Measurements from ENCODE around the gene AFP.
A peak's percentile ranks its signal among the peaks of the same experiment; 100 is the strongest.

The AFP gene

DNA sequence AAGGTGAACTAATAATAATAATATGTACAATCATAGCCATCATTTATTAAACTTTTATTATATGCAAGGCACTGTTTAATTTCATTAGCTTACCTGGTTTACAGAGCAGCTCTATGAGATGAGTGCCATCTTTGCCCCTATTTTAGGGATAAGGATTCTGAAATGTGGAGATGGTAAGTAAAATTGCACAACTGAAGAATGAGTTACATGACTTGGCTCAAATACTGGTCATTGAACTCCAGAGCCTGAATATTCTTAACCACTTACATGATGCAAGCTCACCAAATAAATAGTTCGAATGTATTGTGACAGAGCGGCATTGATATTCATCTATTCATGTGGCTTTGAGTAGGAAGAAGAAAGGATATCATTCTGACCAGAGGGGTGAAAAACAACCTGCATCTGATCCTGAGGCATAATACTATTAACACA, 20.2 kb upstream of the AFP start:
- DNase-seq = no peak

DNA sequence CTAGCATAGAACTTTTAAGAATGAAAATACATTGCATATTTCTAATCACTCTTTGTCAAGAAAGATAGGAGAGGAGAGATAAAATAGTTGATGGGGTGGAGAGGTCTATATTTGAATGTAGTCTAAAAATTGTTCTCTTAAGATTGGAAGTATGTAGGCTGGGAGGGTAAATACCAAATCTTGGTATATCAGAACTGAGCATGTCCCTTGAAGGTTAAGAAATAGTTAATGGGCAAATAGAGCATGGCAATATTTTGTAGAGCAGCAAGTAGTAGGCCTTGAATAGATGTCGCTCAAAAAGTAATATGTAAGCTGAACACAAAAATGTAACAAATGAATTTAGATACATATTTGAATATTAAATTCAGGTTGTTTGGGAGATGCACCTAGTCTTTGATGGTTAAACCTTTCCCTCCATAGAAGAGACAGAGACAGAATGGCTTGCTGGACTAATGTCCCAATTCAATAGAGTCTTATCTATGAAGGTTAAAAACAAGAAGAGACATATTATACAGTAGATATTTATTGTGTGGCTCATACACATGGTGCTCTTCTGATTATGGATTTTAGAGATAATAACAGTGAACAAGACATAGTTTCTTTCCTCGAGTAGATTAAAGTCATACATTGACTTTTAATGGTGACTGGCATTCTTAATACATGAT, 19.5 kb upstream of the AFP start:
- no peak for DNase-seq

DNA sequence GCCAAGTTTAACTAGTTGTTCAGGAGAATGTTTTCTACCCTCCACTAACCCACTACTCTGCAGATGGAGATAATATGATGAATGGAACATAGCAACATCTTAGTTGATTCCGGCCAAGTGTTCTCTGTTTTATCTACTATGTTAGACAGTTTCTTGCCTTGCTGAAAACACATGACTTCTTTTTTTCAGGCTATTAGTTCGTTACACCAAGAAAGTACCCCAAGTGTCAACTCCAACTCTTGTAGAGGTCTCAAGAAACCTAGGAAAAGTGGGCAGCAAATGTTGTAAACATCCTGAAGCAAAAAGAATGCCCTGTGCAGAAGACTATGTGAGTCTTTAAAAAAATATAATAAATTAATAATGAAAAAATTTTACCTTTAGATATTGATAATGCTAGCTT, 18.7 kb upstream of the AFP start:
- DNase-seq = no peak

- no peak for DNase-seq
Observed at GRCh38 chr4:73417973-73418372, 18.0 kb upstream of the AFP start.

GRCh38 chr4:73418677-73419076, 17.3 kb upstream of the AFP start:
- no peak for DNase-seq

- DNase-seq = no peak
Observed at GRCh38 chr4:73419106-73420038, 16.6 kb upstream of the AFP start.

GRCh38 chr4:73420615-73421014, 15.4 kb upstream of the AFP start:
- DNase-seq = no peak

GRCh38 chr4:73421708-73422457, 14.1 kb upstream of the AFP start:
- no peak for DNase-seq

DNA sequence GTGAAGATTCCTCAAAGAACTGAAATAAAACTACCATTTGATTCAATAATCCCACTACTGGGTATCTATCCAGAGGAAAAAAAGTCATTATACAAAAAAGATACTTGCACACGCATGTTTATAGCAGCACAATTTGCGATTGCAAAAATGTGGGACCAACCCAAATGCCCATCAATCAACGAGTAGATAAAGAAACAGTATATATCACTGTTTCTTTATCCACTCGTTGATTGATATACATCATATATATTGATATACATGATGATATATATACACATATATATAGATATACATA, 13.6 kb upstream of the AFP start:
- DNase-seq = no peak

DNA sequence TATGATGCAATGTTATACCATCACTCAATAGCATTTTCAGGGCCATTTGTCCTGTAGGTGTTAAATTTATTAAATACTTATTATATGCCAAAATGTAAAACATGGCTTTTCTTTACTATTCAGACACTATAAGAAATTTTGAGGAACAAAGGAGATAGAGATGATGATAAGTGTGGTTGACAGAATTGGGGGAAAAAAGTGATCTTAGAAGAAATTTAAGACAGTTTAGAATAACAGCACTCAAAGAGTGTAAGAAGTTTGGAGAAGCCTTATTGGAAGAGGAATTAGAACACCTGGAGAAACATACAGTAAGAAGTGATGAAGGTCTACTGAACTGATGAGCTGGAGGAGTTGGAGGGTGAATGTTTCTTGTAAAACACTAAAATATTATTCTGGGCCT, 12.8 kb upstream of the AFP start:
- DNase-seq = no peak

DNA sequence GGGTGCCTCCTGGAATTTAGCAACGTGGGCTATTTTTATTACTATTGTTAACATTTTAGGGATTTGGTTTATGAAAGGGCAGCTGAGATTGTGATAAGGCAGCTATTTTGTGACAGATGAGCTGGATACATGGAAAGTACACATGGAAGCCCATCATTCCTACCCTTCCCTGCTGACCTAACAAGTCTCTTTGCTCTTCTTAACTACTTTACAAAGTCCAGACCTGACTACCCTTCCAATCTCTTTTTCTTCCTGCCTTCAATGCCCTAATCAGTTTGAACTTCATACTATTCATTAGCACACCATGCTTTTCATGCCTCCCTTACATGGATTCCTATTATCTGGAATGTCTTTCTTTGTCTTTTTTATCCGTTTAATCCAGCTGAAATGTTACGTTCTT, 9.4 kb upstream of the AFP start:
- no peak for DNase-seq

DNA sequence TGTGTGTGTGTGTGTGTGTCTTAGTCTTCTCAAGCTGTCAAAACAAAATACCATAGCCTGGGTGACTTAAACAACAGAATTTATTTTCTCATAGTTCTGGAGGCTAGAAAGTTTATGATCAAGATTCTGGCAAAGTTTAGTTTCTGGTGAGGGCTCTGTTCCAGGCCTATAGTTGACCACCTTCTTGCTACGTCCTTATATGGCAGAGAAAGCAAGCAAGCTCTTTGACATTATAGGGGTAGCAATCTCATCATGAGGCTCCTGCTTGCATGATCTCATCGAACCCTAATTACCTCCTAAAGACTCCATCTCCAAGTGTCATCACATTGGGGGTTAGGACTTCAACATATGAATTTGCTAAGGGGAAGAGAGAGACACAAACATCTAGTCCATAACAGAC, 6.9 kb upstream of the AFP start:
- no peak for DNase-seq

DNA sequence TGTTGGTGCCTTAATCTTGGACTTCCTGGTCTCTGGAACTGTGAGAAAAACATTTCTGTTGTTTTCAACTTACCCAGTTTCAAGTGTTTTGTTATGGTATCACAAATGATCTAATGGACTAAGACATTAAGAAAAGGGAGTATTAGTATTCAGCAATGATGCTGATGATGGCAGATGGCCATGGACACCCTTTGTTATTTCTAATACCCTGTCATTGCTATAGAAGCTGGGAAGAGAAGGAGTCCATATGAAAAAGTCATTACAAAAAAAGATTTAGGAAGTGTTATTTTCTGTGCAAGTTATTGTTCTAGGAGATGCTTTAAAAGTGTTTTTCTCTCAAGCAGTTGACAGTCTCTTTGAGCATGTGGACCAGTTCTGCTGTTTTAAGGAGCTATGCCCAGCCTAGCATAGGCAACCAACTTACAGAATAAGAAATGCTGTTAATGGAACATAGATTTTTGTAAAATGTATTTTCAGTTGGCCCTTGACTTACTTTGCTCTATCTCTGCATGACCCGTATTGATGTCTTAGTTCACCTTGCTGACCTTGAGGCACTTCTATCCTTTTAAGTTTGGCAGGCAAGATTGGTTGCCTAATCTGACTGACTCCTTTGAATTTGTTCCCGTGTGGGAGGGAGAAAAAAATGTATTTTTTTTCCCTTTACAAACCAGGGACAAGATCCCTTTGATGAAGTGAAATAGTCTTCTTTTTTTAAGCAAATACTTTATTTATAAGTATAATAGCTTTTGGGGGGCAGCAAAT, 6.0 kb upstream of the AFP start:
- no peak for DNase-seq

GRCh38 chr4:73431813-73432168, 4.2 kb upstream of the AFP start:
- DNase-seq = no peak

DNA sequence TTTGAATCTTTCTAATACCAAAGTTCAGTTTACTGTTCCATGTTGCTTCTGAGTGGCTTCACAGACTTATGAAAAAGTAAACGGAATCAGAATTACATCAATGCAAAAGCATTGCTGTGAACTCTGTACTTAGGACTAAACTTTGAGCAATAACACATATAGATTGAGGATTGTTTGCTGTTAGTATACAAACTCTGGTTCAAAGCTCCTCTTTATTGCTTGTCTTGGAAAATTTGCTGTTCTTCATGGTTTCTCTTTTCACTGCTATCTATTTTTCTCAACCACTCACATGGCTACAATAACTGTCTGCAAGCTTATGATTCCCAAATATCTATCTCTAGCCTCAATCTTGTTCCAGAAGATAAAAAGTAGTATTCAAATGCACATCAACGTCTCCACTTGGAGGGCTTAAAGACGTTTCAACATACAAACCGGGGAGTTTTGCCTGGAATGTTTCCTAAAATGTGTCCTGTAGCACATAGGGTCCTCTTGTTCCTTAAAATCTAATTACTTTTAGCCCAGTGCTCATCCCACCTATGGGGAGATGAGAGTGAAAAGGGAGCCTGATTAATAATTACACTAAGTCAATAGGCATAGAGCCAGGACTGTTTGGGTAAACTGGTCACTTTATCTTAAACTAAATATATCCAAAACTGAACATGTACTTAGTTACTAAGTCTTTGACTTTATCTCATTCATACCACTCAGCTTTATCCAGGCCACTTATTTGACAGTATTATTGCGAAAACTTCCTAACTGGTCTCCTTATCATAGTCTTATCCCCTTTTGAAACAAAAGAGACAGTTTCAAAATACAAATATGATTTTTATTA, 3.6 kb upstream of the AFP start:
- no peak for DNase-seq

- DNase-seq = no peak
Observed at GRCh38 chr4:73433140-73433539, 2.9 kb upstream of the AFP start.

DNA sequence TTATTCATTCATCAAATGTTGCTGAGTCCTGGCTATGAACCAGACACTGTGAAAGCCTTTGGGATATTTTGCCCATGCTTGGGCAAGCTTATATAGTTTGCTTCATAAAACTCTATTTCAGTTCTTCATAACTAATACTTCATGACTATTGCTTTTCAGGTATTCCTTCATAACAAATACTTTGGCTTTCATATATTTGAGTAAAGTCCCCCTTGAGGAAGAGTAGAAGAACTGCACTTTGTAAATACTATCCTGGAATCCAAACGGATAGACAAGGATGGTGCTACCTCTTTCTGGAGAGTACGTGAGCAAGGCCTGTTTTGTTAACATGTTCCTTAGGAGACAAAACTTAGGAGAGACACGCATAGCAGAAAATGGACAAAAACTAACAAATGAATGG, 1.7 kb upstream of the AFP start:
- peak; percentile 1 to 9 for DNase-seq

- DNase-seq = no peak
Observed at GRCh38 chr4:73436674-73437557, 895 bp downstream of the AFP start.

DNA sequence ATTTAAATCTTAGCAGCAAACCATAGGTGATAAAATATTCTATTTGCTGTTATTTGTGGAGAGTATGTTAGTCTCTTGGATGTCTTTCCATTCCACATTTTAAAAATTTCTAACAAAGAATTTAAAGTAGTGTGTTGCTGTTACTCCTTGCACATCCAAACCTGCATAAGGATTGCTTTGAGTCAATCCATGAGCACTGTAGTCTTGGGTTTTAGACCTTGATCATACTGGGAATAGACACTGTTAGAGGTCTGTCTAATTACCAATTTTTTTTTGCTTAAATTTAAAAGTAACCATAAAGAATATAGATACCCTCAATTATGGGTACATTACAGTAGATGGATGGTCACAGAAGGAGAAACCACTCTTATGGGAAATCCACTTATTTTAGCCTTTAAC, 1.5 kb downstream of the AFP start:
- no peak for DNase-seq

- no peak for DNase-seq
Observed at GRCh38 chr4:73438048-73438447, 2.0 kb downstream of the AFP start.

- DNase-seq = no peak
Observed at GRCh38 chr4:73438582-73439215, 2.7 kb downstream of the AFP start.
